ENCODE data around the gene BABAM1.

The BABAM1 gene

DNA sequence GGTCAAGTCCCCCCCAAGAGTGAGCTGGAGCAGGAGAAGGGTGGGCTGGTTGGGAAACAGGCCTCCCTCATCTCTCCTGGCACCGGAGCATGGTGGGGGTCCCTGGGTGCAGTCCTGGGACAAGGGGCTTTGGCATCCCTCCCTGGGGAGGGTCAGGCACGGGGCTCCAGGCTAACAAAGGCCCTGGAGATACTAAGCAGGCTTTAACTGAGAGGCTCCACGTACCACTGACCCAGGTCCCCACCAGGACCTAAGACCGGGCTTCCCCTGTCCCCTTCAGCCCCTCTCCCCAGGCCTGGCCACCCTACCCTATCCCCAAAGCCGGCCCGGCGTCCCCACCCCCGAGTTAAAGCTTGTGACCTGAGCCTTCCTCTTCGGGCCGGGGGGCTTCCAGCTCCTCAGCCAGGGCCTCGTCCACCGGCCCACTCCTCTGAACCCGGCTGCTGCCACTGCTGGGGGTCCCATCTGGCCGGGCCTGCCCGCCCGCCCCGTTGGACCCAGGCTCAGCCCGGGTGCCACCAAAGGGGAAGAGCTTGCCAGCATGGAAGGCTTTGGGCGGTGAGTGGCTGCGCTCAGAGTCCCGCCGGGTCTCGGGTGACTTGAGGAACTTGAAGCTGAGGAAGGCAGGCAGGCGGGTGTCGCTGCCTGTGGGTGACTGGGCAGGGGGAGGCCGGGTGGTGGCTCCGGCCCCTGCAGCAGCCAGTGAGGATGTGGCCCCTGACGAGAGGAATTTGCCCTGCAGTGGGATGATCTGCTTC is 57.3 kb downstream of the BABAM1 start:
- DNase-seq: no peak

DNA sequence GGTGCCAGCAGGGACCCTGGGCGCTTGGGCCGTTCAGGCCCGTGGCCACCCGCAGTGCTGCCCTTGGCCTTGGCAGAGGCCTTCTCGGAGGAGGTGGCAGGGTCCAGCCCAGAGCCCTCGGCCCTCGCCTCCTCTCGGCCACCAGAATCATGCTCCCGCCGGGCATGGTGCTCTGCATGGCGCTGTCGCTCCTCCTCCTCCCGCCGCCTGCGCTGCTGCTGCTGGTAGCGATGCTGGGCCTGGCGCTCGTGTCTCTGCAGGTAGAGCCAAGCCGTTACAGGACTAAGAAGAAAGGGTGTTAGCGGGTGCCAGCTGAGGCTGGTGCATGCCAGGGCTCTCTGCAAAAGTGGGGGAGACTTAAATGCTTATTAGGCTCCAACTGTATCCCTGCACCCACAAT is 57.9 kb downstream of the BABAM1 start:
- DNase-seq: no peak

DNA sequence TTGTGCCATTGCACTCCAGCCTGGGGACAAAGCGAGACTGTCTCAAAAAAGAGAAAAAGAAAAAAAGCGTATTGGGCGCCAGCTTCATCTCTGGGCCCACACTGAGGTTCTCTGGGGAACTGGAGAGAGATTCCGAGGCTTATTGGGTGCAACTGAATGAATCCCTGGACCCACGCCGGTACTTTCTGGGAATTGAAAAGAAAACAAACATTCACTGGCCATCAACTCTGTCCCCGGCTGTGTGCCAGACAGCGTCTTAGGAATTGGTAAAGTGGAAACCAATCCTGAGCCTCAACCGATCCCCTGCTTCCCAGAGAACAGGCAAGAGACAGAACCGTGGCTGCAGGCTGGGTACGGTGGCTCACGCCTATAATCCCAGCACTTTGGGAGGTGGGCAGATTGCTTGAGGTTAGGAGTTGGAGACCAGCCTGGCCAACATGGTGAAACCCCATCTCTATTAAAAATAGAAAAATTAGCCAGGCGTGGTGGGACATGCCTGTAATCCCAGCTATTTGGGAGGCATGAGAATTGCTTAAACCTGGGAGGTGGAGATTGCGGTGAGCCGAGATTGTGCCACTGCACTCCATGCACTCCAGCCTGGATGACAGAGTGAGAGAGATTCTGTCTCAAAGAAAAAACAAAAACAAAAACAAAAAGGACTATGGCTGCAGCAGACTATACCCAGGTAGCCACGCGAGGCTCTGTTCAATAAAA is 58.8 kb downstream of the BABAM1 start:
- DNase-seq: no peak

DNA sequence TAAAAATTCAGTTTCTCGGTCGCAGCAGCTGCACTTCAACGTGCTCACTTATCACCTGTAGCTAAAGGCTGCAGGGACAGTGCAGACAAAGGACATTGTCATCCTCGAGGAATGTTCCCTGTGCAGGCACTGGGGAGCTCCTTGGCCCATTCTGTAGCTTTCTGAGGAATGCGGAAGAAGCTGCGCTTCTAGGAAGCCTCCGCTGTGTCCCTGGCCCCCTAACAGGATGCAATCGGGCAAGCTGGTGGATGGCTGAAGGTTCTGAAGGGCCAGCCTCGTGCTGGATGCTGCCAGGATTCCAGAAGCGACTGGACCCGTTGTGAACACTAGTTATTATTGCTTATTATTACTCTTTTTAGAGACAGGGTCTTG is 59.3 kb downstream of the BABAM1 start:
- DNase-seq: no peak

DNA sequence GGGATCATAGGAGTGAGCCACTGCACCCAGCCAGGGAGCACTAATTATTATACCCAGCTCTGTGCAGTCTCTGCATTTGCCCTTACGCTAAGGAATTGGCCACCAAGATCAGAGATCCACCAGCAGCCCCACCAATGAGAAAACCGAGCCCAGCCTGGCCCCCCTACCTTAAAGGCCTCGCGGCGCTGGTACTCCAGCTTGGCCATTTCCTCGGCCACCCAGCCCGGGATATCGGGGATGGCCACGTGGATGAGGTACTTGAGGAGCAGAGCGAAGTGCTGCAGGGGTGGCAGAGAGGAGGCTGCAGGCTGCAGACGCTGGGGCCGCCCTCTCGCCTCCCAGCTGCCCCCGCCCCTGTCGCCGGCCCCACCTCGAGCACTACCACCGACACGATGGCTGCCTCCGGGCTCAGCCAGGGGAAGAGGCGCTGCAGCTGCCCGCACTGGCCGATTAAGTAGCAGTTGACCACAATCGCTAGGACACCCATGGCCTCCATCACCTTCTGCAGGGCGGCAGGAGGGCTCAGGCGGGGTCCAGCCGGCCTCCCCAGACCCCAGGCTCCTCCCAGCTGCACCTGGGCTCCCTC is 59.9 kb downstream of the BABAM1 start:
- no peak for DNase-seq

DNA sequence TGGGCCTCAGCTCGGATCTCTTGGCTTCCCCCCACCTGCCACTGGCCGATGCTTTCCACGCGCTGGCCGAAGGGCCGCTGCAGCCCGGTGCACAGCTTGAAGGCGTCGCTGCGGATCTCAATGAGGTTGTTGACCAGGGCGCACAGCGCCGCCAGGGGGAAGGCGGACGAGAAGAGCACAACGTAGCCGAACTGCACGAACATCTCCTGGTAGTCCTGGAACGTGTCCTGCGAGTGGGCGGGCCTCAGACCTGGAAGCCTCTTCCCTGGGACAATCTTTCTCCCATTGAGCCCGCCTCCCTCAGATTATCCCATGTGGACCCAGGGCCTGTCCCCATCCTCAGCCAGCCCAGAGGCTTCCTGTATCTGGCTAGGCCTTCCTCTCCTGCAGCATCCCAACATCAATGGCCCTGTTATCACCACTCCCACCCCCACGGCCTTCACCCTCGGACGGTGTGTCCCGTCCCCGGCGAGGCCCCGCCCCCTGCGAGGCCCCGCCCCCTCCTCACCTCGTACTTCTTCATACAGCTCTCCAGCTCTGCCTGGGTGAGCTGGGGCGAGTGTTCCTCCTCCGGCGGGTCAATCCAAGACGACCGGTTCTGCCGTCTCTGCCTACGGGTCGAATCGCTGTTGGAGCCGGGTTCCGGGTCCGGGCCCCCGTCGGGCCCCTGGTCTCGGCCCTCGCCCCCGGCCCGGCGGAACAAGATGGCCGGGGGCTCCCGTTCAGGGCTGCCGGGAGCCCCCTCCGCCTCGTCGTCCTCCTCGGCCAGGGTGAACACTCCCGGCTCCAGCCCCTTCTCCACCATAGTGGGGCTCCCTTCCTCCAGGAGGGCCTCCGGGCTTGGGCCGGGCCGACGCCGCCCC is 60.6 kb downstream of the BABAM1 start:
- DNase-seq: peak; percentile 51

Data from activated CD4-positive, alpha-beta T cell treated with anti-CD3 and anti-CD28 coated beads, Interleukin-2, Interleukin-6, amounts not matched to agents 100 ng/mL and 50 ng/mL, durations not matched to agents 16 hours and 8 hours (primary cell).